Parathyroid adenoma (tissue), 2 donors: ENCODE data around the gene NCAPH2.
"Not testable (repeated sequence)": the region's sequence is repeated elsewhere in the genome, so short reads cannot be mapped to it uniquely, and the experiment has no call there.

Experiments used
- H2AFZ ChIP-seq: fragments of 300-600 bp; sonication (generic); one replicate; pipeline ENCODE4 v1.7.0; 2017; ENCODE audit warnings: antibody characterized with exemption, mild to moderate bottlenecking
- H3K27ac ChIP-seq: fragments of 300-600 bp; sonication (generic); one replicate; pipeline ENCODE4 v1.7.0; 2017
- H3K27me3 ChIP-seq: fragments of 300-600 bp; sonication (generic); one replicate; pipeline ENCODE4 v1.7.0; 2017; ENCODE audit warnings: low read length; ENCODE audit not compliant: control insufficient read depth, insufficient read depth
- H3K36me3 ChIP-seq: fragments of 300-600 bp; sonication (generic); one replicate; pipeline ENCODE4 v1.7.0; 2017; ENCODE audit warnings: low read length; ENCODE audit not compliant: control insufficient read depth, insufficient read depth
- H3K4me1 ChIP-seq: fragments of 300-600 bp; sonication (generic); one replicate; pipeline ENCODE4 v1.7.0; 2017; ENCODE audit warnings: control low read depth
- H3K4me2 ChIP-seq: fragments of 300-600 bp; sonication (generic); one replicate; pipeline ENCODE4 v1.7.0; 2017; ENCODE audit warnings: low read length
- H3K4me3 ChIP-seq: fragments of 300-600 bp; sonication (generic); one replicate; pipeline ENCODE4 v1.7.0; 2017; ENCODE audit warnings: low read depth, low read length
- H3K79me2 ChIP-seq: fragments of 300-600 bp; sonication (generic); one replicate; pipeline ENCODE4 v1.7.0; 2017; ENCODE audit warnings: control low read depth
- H3K9ac ChIP-seq: fragments of 300-600 bp; sonication (generic); one replicate; pipeline ENCODE4 v1.7.0; 2017; ENCODE audit warnings: mild to moderate bottlenecking
- H3K9me3 ChIP-seq: fragments of 300-600 bp; sonication (generic); one replicate; pipeline ENCODE4 v1.7.0; 2017; ENCODE audit warnings: low read length; ENCODE audit not compliant: control insufficient read depth
- CTCF ChIP-seq: fragments of 300-600 bp; sonication (generic); IDR thresholded peaks from one replicate; pipeline ENCODE4 v1.7.0; 2017; ENCODE audit warnings: antibody characterized with exemption, mild to moderate bottlenecking
- donor health status: primary hyperparathyroidism.

Gene NCAPH2

GRCh38 chr22:50535113-50535512, 27.1 kb downstream of the NCAPH2 start:
- Histone ChIP-seq H3K9me3 (no peaks in the 10 kb centered on the region), H3K4me2 (no peak overlapping the region), H3K27me3 (no peaks in the 10 kb centered on the region), H3K4me1 (peaks cover 4% of the 10 kb centered on the region), H2AFZ (no peak overlapping the region), H3K27ac (no peak overlapping the region), H3K9ac (no peak overlapping the region), H3K4me3 (no peak overlapping the region), H3K36me3 (no peaks in the 10 kb centered on the region), H3K79me2 (no peaks in the 10 kb centered on the region)
- no peak for TF ChIP-seq CTCF

GRCh38 chr22:50536226-50536625, 28.2 kb downstream of the NCAPH2 start:
- H3K4me3 ChIP-seq, result no peak overlapping the region
- no peak for TF ChIP-seq CTCF
- peak overlapping the region; percentile 9 for H3K4me2 ChIP-seq
- H3K9ac ChIP-seq, result no peak overlapping the region
- no peaks in the 10 kb centered on the region for H3K36me3 ChIP-seq
- H3K27ac ChIP-seq, result no peak overlapping the region
- H3K79me2 ChIP-seq, result no peaks in the 10 kb centered on the region
- peaks cover 4% of the 10 kb centered on the region for H3K4me1 ChIP-seq
- no peaks in the 10 kb centered on the region for H3K27me3 ChIP-seq
- no peak overlapping the region for H2AFZ ChIP-seq
- H3K9me3 ChIP-seq, result no peaks in the 10 kb centered on the region

- no peak overlapping the region for H3K4me2 ChIP-seq
- H2AFZ ChIP-seq, result no peak overlapping the region
- H3K4me1 ChIP-seq, result peaks cover 4% of the 10 kb centered on the region
- H3K27ac ChIP-seq, result peak overlapping the region; percentile 39
- TF ChIP-seq CTCF, result no peak
- no peak overlapping the region for H3K4me3 ChIP-seq
- H3K27me3 ChIP-seq, result no peaks in the 10 kb centered on the region
- H3K9me3 ChIP-seq, result no peaks in the 10 kb centered on the region
- no peaks in the 10 kb centered on the region for H3K36me3 ChIP-seq
- no peaks in the 10 kb centered on the region for H3K79me2 ChIP-seq
- no peak overlapping the region for H3K9ac ChIP-seq
Observed at GRCh38 chr22:50537765-50538164, 29.7 kb downstream of the NCAPH2 start.

- TF ChIP-seq CTCF, result no peak
- Histone ChIP-seq H3K36me3 (no peaks in the 10 kb centered on the region), H3K27ac (peak overlapping the region; percentile 87), H3K4me3 (no peak overlapping the region), H3K9ac (no peak overlapping the region), H3K9me3 (no peaks in the 10 kb centered on the region), H3K4me2 (no peak overlapping the region), H3K4me1 (peaks cover 3% of the 10 kb centered on the region), H3K79me2 (no peaks in the 10 kb centered on the region), H2AFZ (no peak overlapping the region), H3K27me3 (no peaks in the 10 kb centered on the region)
Observed at GRCh38 chr22:50540381-50540780, 32.4 kb downstream of the NCAPH2 start.

GRCh38 chr22:50541667-50542026, 33.6 kb downstream of the NCAPH2 start:
- peak overlapping the region; percentile 53 for H3K27ac ChIP-seq
- not testable (repeated sequence) for H3K27me3 ChIP-seq, H3K79me2 ChIP-seq, H3K9ac ChIP-seq, H2AFZ ChIP-seq, H3K9me3 ChIP-seq, H3K4me3 ChIP-seq, H3K4me1 ChIP-seq, H3K4me2 ChIP-seq, H3K36me3 ChIP-seq
